Measurements from ENCODE around the gene CLCNKB.

The CLCNKB gene

DNA sequence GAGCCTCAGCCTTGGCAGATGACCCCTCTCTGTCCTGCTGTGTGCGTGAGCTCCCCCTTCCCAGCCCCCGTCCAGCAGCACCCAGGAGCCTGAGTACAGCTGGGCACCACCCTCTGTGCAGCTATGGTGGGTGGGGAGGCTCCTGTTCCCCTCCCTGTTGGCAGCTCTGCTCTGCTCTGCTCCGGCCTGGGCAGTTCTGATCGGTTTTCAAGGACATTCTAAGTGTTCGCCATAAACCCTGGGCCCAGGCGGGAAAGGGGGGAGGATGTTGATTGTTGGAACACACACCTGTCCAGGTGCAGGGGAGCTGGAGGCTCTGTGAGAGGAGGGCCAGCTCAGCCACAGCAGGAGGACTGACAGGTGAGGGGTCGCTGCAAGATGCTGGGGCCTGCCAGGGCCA, at the start of gene CLCNKB:
TSS of gene CLCNKB (plus strand) at position 262 of the 400 bp plus-strand sequence. CDS start 711 bp downstream, outside the sequence.
- TF ChIP-seq EZH2phosphoT487 (IDR thresholded peaks at IDR 0.05; ENCODE audit: borderline replicate concordance, low read length): no peak
- TF ChIP-seq, protein P1, sequence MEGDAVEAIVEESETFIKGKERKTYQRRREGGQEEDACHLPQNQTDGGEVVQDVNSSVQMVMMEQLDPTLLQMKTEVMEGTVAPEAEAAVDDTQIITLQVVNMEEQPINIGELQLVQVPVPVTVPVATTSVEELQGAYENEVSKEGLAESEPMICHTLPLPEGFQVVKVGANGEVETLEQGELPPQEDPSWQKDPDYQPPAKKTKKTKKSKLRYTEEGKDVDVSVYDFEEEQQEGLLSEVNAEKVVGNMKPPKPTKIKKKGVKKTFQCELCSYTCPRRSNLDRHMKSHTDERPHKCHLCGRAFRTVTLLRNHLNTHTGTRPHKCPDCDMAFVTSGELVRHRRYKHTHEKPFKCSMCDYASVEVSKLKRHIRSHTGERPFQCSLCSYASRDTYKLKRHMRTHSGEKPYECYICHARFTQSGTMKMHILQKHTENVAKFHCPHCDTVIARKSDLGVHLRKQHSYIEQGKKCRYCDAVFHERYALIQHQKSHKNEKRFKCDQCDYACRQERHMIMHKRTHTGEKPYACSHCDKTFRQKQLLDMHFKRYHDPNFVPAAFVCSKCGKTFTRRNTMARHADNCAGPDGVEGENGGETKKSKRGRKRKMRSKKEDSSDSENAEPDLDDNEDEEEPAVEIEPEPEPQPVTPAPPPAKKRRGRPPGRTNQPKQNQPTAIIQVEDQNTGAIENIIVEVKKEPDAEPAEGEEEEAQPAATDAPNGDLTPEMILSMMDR (IDR thresholded peaks at IDR 0.05; ENCODE audit: low read depth, low read length, poor library complexity, severe bottlenecking): no peak
- Histone ChIP-seq H3K4me2 (ENCODE audit: low read length) (no peak within 1 kb of the TSS), H3K36me3 (ENCODE audit: control insufficient read depth, low read length) (no peaks in the 10 kb centered on the region), H3K4me1 (ENCODE audit: control insufficient read depth, low read length) (no peaks in the 10 kb centered on the region), H3K27me3 (ENCODE audit: control insufficient read depth, low read length) (no peaks in the 10 kb centered on the region; the same call in 1 of the 2 replicates), H3K9me3 (ENCODE audit: control insufficient read depth, insufficient read depth, low read length) (no peaks in the 10 kb centered on the region), H3K79me2 (ENCODE audit: control insufficient read depth, low read length) (no peaks in the 10 kb centered on the region), H4K20me1 (ENCODE audit: control insufficient read depth, insufficient read depth, low read depth, low read length) (no peaks in the 10 kb centered on the region), H3K4me3 (ENCODE audit: low read length) (no peak within 1 kb of the TSS), H3K27ac (ENCODE audit: low read depth, low read length) (no peak within 1 kb of the TSS), H3F3A (ENCODE audit: control insufficient read depth, insufficient read depth) (no peaks in the 10 kb centered on the region), H3K9me2 (replicated peaks; ENCODE audit: control insufficient read depth, low read length) (no peaks in the 10 kb centered on the region)

DNA sequence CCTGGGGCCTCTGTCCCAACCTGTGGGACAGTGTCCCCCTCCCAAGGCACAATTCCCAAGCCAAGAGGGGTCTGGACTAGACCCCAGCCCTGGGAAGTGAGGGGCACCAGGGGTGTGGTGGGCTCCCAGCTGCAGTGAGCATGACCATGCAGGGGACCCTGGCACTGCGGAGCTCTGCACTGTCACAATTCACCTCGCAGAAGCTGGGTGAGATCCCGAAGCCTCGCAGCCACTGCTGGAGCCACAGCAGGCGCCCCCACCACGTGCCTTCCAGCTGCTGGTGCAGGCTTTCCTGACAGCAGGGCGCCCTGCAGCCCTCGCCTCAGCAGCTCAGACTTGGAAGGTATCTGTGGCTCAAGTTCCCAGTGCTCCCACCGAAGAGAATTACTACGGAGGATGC, 49.5 kb upstream of the CLCNKB start:
- no peaks in the 10 kb centered on the region for H3K9me2 ChIP-seq (replicated peaks; ENCODE audit: control insufficient read depth, low read length)
- H3K9me3 ChIP-seq (ENCODE audit: control insufficient read depth, insufficient read depth, low read length): no peaks in the 10 kb centered on the region
- no peak overlapping the region for H3K27ac ChIP-seq (ENCODE audit: low read depth, low read length)
- H3K4me2 ChIP-seq (ENCODE audit: low read length): no peak overlapping the region
- H3K4me1 ChIP-seq (ENCODE audit: control insufficient read depth, low read length): no peaks in the 10 kb centered on the region
- H3K79me2 ChIP-seq (ENCODE audit: control insufficient read depth, low read length): no peaks in the 10 kb centered on the region
- no peaks in the 10 kb centered on the region for H3K36me3 ChIP-seq (ENCODE audit: control insufficient read depth, low read length)
- no peak overlapping the region for H3K4me3 ChIP-seq (ENCODE audit: low read length)
- H3F3A ChIP-seq (ENCODE audit: control insufficient read depth, insufficient read depth): no peaks in the 10 kb centered on the region
- no peak for TF ChIP-seq EZH2phosphoT487 (IDR thresholded peaks at IDR 0.05; ENCODE audit: borderline replicate concordance, low read length)
- TF ChIP-seq, protein P1 (IDR thresholded peaks at IDR 0.05; ENCODE audit: low read depth, low read length, poor library complexity, severe bottlenecking): no peak
- no peaks in the 10 kb centered on the region for H4K20me1 ChIP-seq (ENCODE audit: control insufficient read depth, insufficient read depth, low read depth, low read length)
- peaks cover 21% of the 10 kb centered on the region for H3K27me3 ChIP-seq (ENCODE audit: control insufficient read depth, low read length)

DNA sequence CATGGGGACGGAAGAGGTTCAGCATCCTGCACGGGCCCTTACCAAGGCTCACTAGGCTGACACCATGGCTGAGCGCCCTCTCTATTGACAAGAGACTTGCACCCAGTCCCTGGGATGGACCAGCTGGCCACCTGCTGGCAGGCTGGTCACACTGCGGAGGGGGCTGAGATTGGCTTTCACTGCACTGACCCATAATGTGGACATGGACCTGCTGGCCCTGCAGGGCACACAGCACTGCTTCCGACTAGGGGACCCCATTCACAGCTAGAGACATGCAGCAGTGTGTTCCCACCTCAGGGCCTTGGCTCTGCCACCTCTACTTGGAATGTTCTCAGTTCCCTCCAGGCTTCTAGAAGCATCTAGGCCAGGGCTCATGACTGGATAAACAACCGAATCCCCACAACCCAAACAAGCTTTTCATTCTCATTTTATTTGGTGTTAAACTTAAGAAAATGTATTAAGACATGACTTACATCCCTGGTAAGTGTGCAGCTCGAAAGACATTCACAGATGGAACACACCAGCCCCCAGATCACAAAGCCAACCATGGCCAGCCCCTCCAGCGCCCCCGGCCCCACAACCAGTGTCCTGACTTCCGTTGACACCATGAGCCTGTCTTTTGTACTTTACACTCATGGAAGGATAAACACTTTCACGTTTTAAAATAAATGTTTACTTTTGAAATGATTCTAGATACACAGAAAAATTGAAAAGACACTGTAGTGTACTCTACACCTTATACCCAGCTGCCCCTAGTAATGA, 48.8 kb upstream of the CLCNKB start:
- no peaks in the 10 kb centered on the region for H3K79me2 ChIP-seq (ENCODE audit: control insufficient read depth, low read length)
- TF ChIP-seq, protein P1 (IDR thresholded peaks at IDR 0.05; ENCODE audit: low read depth, low read length, poor library complexity, severe bottlenecking): peak; percentile 54
- no peak for TF ChIP-seq EZH2phosphoT487 (IDR thresholded peaks at IDR 0.05; ENCODE audit: borderline replicate concordance, low read length)
- no peaks in the 10 kb centered on the region for H3K9me2 ChIP-seq (replicated peaks; ENCODE audit: control insufficient read depth, low read length)
- peaks cover 19% of the 10 kb centered on the region for H3K27me3 ChIP-seq (ENCODE audit: control insufficient read depth, low read length)
- H3K4me1 ChIP-seq (ENCODE audit: control insufficient read depth, low read length): no peaks in the 10 kb centered on the region
- no peak overlapping the region for H3K4me3 ChIP-seq (ENCODE audit: low read length)
- H3F3A ChIP-seq (ENCODE audit: control insufficient read depth, insufficient read depth): no peaks in the 10 kb centered on the region
- H3K36me3 ChIP-seq (ENCODE audit: control insufficient read depth, low read length): no peaks in the 10 kb centered on the region
- no peak overlapping the region for H3K27ac ChIP-seq (ENCODE audit: low read depth, low read length)
- no peaks in the 10 kb centered on the region for H4K20me1 ChIP-seq (ENCODE audit: control insufficient read depth, insufficient read depth, low read depth, low read length)
- H3K4me2 ChIP-seq (ENCODE audit: low read length): no peak overlapping the region
- no peaks in the 10 kb centered on the region for H3K9me3 ChIP-seq (ENCODE audit: control insufficient read depth, insufficient read depth, low read length)

Data from DOHH2 (cell line).